A549 treated with Mapracorat at 1 μM for 4 hours (cell line): ENCODE measurements around the gene PCDHB3. TPM values are rescaled to one million over a fixed set of nuclear protein-coding genes. Genes with fewer than 3 reads are reported as not detected.

Experiments used
- total RNA-seq: library from RNA; stranded (reverse); fragments of 200-300 nt; extraction: Qiagen RNA extraction; gene quantifications from 5 replicates; pipeline ENCODE4 v1.2.3, GENCODE V29; 2022

The PCDHB3 gene
- 8.7 TPM in 1 of 5 replicates, not detected in the others for total RNA-seq

DNA sequence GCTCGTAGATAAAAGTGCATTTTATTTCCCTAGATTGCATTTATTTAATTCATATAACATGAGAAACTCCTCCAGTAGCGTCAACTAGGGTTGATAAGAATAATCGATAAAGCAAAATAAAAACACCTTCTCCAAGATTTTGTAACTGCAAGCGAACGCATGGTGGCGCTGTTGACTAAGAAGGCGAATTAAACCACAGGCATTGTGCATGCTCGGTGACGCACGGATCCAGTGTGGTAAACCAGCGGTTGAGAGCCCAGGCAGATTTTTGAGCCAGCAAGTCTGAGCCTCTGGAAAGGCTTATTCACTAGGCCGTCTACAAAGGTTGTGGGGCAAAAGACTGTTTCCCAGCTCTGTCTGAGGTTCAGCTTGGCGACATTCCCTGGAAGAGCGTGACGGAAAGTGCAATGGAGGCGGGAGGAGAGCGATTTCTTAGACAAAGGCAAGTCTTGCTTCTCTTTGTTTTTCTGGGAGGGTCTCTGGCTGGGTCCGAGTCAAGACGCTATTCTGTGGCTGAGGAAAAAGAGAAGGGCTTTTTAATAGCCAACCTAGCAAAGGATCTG, at the start of gene PCDHB3:
Gene PCDHB3 (plus strand): TSS at position 231 of the 563 bp plus-strand sequence. CDS start 177 bp downstream, at position 408.

DNA sequence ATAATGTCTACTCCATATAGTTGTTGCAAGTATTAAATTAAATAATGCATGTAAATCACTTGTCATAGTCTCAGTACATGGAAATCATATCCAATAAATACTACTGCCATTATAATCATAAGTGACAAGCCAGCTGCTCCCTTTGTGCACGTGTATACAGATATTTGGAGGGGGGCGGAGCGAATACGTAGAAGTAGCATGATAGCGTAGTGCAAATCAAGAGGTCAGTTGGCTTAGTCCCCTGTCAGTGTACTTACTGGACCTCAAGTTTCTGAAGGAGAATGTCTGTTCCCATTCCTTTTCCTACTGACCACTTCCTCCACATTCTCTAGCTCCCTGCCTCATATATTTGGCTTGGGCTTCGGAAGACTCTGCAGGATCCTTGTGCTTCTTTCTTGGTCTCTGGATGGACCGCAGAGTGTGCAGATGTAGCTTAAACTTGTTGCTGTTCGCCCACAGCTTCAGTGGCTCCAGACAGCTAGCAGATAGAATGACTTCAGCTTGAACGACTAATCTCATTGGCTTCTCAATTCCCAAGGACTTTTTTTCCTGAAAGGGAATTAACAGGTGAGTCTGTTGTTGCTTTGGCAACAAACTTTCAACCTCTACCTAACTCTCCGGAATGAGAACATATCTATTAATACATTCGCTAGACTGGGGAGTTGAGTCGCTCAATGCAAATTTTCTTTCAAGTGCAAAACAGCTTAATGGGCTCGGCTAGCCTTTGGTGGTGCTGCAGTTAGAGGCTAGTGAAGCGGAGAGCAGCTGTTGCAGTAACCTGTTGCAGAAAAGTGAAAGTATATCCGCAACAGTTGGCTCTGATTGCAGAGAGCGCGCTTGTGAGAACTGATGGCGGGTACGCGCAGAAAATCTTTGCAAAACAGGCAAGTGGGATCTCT, 49.4 kb upstream of the PCDHB3 start, which contains the start of gene PCDHB1:
Gene PCDHB1 (plus strand): TSS at position 753 of the 899 bp plus-strand sequence. CDS start 97 bp downstream, at position 850.

DNA sequence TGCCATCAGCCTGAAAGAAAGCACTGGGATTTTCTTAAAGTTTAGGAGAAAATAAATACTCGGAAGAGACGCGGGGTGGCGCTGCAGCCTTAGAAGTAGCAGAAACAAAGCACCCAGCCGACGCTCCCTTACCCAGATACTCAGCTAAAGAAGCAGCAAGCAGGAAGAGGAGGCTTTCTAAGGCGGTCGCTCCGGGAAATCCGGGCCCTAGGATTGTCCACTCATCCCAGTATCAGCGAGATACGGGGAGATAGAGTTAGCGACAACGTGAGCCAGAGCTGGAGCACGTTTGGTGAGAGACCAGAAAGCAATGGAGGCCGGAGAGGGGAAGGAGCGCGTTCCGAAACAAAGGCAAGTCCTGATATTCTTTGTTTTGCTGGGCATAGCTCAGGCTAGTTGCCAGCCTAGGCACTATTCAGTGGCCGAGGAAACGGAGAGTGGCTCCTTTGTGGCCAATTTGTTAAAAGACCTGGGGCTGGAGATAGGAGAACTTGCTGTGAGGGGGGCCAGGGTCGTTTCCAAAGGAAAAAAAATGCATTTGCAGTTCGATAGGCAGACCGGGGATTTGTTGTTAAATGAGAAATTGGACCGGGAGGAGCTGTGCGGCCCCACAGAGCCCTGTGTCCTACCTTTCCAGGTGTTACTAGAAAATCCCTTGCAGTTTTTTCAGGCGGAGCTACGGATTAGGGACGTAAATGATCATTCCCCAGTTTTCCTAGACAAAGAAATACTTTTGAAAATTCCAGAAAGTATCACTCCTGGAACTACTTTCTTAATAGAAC, 5.6 kb upstream of the PCDHB3 start, which contains the start of gene PCDHB2:
Gene PCDHB2 (plus strand): TSS at position 135 of the 782 bp plus-strand sequence. CDS start 176 bp downstream, at position 311.

DNA sequence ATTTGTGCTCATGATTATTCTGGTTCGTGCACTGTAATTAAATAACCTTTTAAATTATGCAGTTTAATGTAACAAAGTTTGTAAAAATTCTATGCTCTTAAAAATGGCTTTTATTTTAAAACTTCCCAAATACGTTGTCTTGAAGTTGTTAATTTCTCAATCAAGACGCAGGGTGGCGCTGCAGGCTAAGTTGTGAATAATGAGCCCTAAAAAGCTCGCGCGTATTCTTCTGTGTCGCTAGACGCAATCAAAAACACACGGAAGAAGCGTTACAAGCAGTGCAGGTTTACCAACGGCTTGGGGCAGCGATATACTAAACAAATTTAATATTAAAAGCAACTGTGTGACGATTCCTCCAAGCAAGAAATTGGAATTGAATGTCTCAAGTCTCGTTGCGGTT, 21.3 kb downstream of the PCDHB3 start, which contains the start of gene PCDHB4:
Gene PCDHB4 (plus strand): TSS at position 256 of the 400 bp plus-strand sequence. CDS start 181 bp downstream, outside the sequence.

DNA sequence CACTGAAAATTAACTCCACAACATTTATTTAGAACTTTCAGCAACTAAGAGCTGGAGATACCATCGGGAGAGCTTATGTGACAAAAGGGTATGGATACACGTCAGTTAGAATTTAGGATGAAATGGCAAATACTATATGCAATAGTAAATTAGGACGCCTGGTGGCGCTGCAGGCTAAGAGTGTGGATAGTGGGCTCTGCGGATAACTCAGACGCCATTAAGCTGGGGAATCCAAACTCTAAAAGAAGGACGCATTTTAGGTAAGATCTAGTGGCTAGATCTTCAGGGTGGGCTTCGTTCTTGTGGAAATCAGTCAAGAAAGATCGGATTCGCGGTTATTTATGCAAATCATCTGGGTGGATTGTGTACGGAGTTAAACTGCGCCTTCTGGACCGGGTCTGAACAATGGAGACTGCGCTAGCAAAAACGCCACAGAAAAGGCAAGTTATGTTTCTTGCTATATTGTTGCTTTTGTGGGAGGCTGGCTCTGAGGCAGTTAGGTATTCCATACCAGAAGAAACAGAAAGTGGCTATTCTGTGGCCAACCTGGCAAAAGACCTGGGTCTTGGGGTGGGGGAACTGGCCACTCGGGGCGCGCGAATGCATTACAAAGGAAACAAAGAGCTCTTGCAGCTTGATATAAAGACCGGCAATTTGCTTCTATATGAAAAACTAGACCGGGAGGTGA, 34.9 kb downstream of the PCDHB3 start, which contains the start of gene PCDHB5:
Gene PCDHB5 (plus strand): TSS at position 177 of the 688 bp plus-strand sequence. CDS start 229 bp downstream, at position 406.

DNA sequence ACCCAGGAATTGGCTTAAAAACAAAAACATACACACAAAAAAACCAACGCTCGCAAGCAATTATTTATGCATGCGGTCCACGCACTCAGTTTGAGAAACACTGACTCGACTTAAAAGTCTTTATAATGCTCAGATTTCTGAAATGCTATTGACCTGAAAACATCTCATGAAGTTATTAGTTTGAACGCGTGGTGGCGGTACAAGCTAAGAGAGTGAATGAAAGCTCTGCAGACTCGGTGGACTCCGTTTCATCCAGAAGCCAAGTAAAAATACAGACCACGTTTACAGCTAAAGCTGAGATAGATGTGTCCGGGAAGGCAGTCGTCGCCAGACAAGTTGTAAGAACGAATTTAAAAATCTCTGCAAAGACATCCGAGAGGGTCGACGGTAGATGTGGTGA, 49.5 kb downstream of the PCDHB3 start, which contains the start of gene PCDHB6:
Gene PCDHB6 (plus strand): TSS at position 246 of the 400 bp plus-strand sequence. CDS start 201 bp downstream, outside the sequence.

Other genes with a start within 250 kb of the PCDHB3 start
- 0.01 to 0.06 TPM (median 0.03 TPM) in 4 of 5 replicates, not detected in the other for gene PCDHA10, start 244.6 kb upstream of the PCDHB3 start, total RNA-seq
- gene PCDHA11, start 231.5 kb upstream of the PCDHB3 start, total RNA-seq = 0.04 to 0.08 TPM (median 0.06 TPM) in 4 of 5 replicates, not detected in the other
- 2.8 to 3.2 TPM (median 3.0 TPM) in 5 replicates for gene PCDHA12, start 225.2 kb upstream of the PCDHB3 start, total RNA-seq
- 0.05 to 0.06 TPM in 2 of 5 replicates, not detected in the others for gene PCDHA13, start 218.3 kb upstream of the PCDHB3 start, total RNA-seq
- gene PCDHAC1, start 174.2 kb upstream of the PCDHB3 start, total RNA-seq = 1.6 to 2.3 TPM (median 2.0 TPM) in 5 replicates
- 3.5 to 4.8 TPM (median 3.9 TPM) in 5 replicates for gene PCDHAC2, start 134.0 kb upstream of the PCDHB3 start, total RNA-seq
- not detected in 5 replicates for gene PCDHB1, start 49.1 kb upstream of the PCDHB3 start, total RNA-seq
- 3.3 to 13.0 TPM (median 3.7 TPM) in 5 replicates for gene PCDHB2, start 5.9 kb upstream of the PCDHB3 start, total RNA-seq
- gene PCDHB4, start 21.3 kb downstream of the PCDHB3 start, total RNA-seq = 0.07 to 0.13 TPM (median 0.09 TPM) in 4 of 5 replicates, not detected in the other
- gene PCDHB5, start 34.7 kb downstream of the PCDHB3 start, total RNA-seq = 1.2 to 1.6 TPM (median 1.3 TPM) in 5 replicates
- 0.79 to 1.1 TPM (median 0.90 TPM) in 5 replicates for gene PCDHB6, start 49.6 kb downstream of the PCDHB3 start, total RNA-seq
- gene PCDHB7, start 72.2 kb downstream of the PCDHB3 start, total RNA-seq = 0.05 TPM in 1 of 5 replicates, not detected in the others
- gene PCDHB8, start 77.3 kb downstream of the PCDHB3 start, total RNA-seq = 0.19 to 0.42 TPM (median 0.22 TPM) in 5 replicates
- 0.05 to 0.08 TPM (median 0.05 TPM) in 4 of 5 replicates, not detected in the other for gene PCDHB16, start 81.9 kb downstream of the PCDHB3 start, total RNA-seq
- gene PCDHB9, start 86.7 kb downstream of the PCDHB3 start, total RNA-seq = 0.03 to 0.26 TPM (median 0.05 TPM) in 3 of 5 replicates, not detected in the others
- not detected in 5 replicates for gene PCDHB10, start 91.9 kb downstream of the PCDHB3 start, total RNA-seq
- 0.05 to 0.08 TPM (median 0.08 TPM) in 4 of 5 replicates, not detected in the other for gene PCDHB11, start 99.2 kb downstream of the PCDHB3 start, total RNA-seq
- 0.06 TPM in 1 of 5 replicates, not detected in the others for gene PCDHB12, start 108.2 kb downstream of the PCDHB3 start, total RNA-seq
- 0.04 to 0.12 TPM (median 0.05 TPM) in 5 replicates for gene PCDHB13, start 113.4 kb downstream of the PCDHB3 start, total RNA-seq
- gene PCDHB14, start 122.9 kb downstream of the PCDHB3 start, total RNA-seq = 0.05 to 0.21 TPM (median 0.14 TPM) in 5 replicates
- gene PCDHB15, start 144.9 kb downstream of the PCDHB3 start, total RNA-seq = 0.06 to 0.11 TPM (median 0.10 TPM) in 3 of 5 replicates, not detected in the others
- not detected in 5 replicates for gene SLC25A2, start 203.6 kb downstream of the PCDHB3 start, total RNA-seq
- 60.0 to 73.5 TPM (median 68.7 TPM) in 5 replicates for gene TAF7, start 220.3 kb downstream of the PCDHB3 start, total RNA-seq
- gene PCDHGA1, start 230.0 kb downstream of the PCDHB3 start, total RNA-seq = 0.24 to 0.29 TPM (median 0.26 TPM) in 5 replicates
- gene PCDHGA2, start 238.3 kb downstream of the PCDHB3 start, total RNA-seq = 0.42 to 0.91 TPM (median 0.68 TPM) in 5 replicates
- gene PCDHGA3, start 243.4 kb downstream of the PCDHB3 start, total RNA-seq = not detected in 5 replicates
- 1.3 to 2.0 TPM (median 1.9 TPM) in 5 replicates for gene PCDHGB1, start 249.6 kb downstream of the PCDHB3 start, total RNA-seq